Esophagus muscularis mucosa (tissue), 4 donors: ENCODE measurements around the gene AGBL1. TPM values are rescaled to one million over a fixed set of nuclear protein-coding genes. Genes with fewer than 3 reads are reported as not detected.
A peak's percentile ranks its signal among the peaks of the same experiment; 100 is the strongest.

Experiments used
- DNase-seq: peaks from one replicate; pipeline ENCODE4 v3.0.0-alpha.2; 2017; ENCODE audit errors: extremely low spot score
- H3K27ac ChIP-seq, 4 donors: fragments of 200-600 bp; sonication (generic); replicated peaks in 1 of 4; 1 replicate in 3 of 4; 2 replicates in 1 of 4; pipeline ENCODE4 v1.5.1; 2016 to 2019; ENCODE audit warnings: mild to moderate bottlenecking in 1 of 4
- H3K27me3 ChIP-seq, 4 donors: fragments of 200-600 bp; sonication (generic); one replicate each; pipeline versions ENCODE4 v1.5.1 to v1.6.0; 2016 to 2019
- H3K36me3 ChIP-seq, 4 donors: fragments of 200-600 bp; sonication (generic); one replicate each; pipeline ENCODE4 v1.5.1; 2016 to 2019
- H3K4me1 ChIP-seq, 4 donors: fragments of 200-600 bp; sonication (generic); one replicate each; pipeline ENCODE4 v1.5.1; 2016 to 2019
- H3K4me3 ChIP-seq, 4 donors: fragments of 200-600 bp; sonication (generic); 1 replicate in 2 of 4; 2 replicates in 2 of 4; pipeline ENCODE4 v1.5.1; 2016 to 2019; ENCODE audit warnings: mild to moderate bottlenecking in 4 of 4, moderate library complexity in 1 of 4
- H3K9me3 ChIP-seq, 4 donors: fragments of 200-600 bp; sonication (generic); 1 replicate in 3 of 4; 2 replicates in 1 of 4; pipeline ENCODE4 v1.5.1; 2016 to 2019
- CTCF ChIP-seq, 3 experiments: fragments of 200-600 bp in 2 of 3; fragments of 450-650 bp in 1 of 3; sonication (generic) in 2 of 3; IDR thresholded peaks; one replicate each; pipeline ENCODE4 v1.5.1; 2017 to 2019; ENCODE audit warnings: antibody characterized with exemption in 3 of 3, mild to moderate bottlenecking in 2 of 3, moderate library complexity in 1 of 3
- EP300 ChIP-seq: sonication (generic); formaldehyde crosslinking; IDR thresholded peaks from one replicate; pipeline ENCODE4 v1.6.1; 2017; ENCODE audit warnings: antibody characterized with exemption
- POLR2A ChIP-seq: fragments of 450-650 bp; IDR thresholded peaks from one replicate; pipeline ENCODE4 v1.6.1; 2017; ENCODE audit warnings: antibody characterized with exemption, moderate library complexity, mild to moderate bottlenecking, low read depth
- POLR2AphosphoS5 ChIP-seq, 2 donors: sonication (generic); formaldehyde crosslinking; IDR thresholded peaks; one replicate each; pipeline ENCODE4 v1.6.1; 2017; ENCODE audit warnings: antibody characterized with exemption in 2 of 2
- WGBS: methylation state at CpG from one replicate; pipeline ENCODE4 v1.1.5; 2018; 5-methylcytosine and 5-hydroxymethylcytosine counted together
- intact Hi-C: fragments of 100-400 bp; cut with DNase I; formaldehyde crosslinking; loops from one replicate; pipeline ENCODE4 v1.15.1; 2023
- total RNA-seq, 4 donors: library from RNA; depleted of rRNA; stranded (reverse); fragments of >200 nt; gene quantifications; one replicate each; pipeline versions ENCODE4 v1.1.0 to v1.2.1, GENCODE V29; 2016

The AGBL1 gene
- total RNA-seq, 4 donors from 2014 or later: 0.06 TPM; not detected in 3

- Histone ChIP-seq H3K27me3 (no peaks in the 10 kb centered on the region), H3K36me3 (no peaks in the 10 kb centered on the region), H3K27ac (peak overlapping the region in 3 of 4 donors; percentile 1 to 62 (median 24)), H3K4me1 (peaks cover 0 to 23% (median 17%) of the 10 kb centered on the region in 4 donors), H3K4me3 (no peak overlapping the region), H3K9me3 (no peaks in the 10 kb centered on the region)
- no peak for DNase-seq
- TF ChIP-seq CTCF (IDR thresholded peaks at IDR 0.05) (no peak), EP300 (no peak)
- intact Hi-C loops: no loop called here
Observed at GRCh38 chr15:86810329-86810728, 730.7 kb downstream of the AGBL1 start.

- H3K4me1 ChIP-seq: peaks cover 0 to 22% (median 17%) of the 10 kb centered on the region in 4 donors
- H3K4me3 ChIP-seq: no peak overlapping the region
- no peak for DNase-seq
- H3K9me3 ChIP-seq: no peaks in the 10 kb centered on the region
- H3K27ac ChIP-seq: no peak overlapping the region
- 100% methylated on average over 4 of the region's 7 CpGs for WGBS
- H3K27me3 ChIP-seq: no peaks in the 10 kb centered on the region
- intact Hi-C loops: no loop called here
- TF ChIP-seq CTCF (IDR thresholded peaks at IDR 0.05) (no peak), EP300 (no peak), POLR2AphosphoS5 (IDR thresholded peaks at IDR 0.05) (no peak), POLR2A (no peak)
- H3K36me3 ChIP-seq: no peaks in the 10 kb centered on the region
Observed at GRCh38 chr15:86813892-86814291, 734.2 kb downstream of the AGBL1 start.

GRCh38 chr15:86829245-86829644, 749.6 kb downstream of the AGBL1 start:
- Histone ChIP-seq H3K27me3 (no peaks in the 10 kb centered on the region), H3K27ac (no peak overlapping the region), H3K36me3 (no peaks in the 10 kb centered on the region), H3K4me3 (no peak overlapping the region), H3K9me3 (peaks cover 0 to 8% (median 0%) of the 10 kb centered on the region in 4 donors), H3K4me1 (no peaks in the 10 kb centered on the region)
- no CpG with 5 or more reads among the region's 1 CpG for WGBS
- TF ChIP-seq POLR2A: no peak
- DNase-seq: no peak
- intact Hi-C loops: no loop called here

GRCh38 chr15:86830304-86830703, 750.6 kb downstream of the AGBL1 start:
- no peaks in the 10 kb centered on the region for H3K4me1 ChIP-seq
- H3K4me3 ChIP-seq: no peak overlapping the region
- no peak overlapping the region for H3K27ac ChIP-seq
- 88% methylated on average over 1 of the region's 1 CpG for WGBS
- no peak for TF ChIP-seq CTCF (IDR thresholded peaks at IDR 0.05)
- TF ChIP-seq POLR2A: no peak
- no peak for TF ChIP-seq EP300
- no peak for TF ChIP-seq POLR2AphosphoS5 (IDR thresholded peaks at IDR 0.05)
- DNase-seq: no peak
- H3K9me3 ChIP-seq: no peaks in the 10 kb centered on the region
- no peaks in the 10 kb centered on the region for H3K36me3 ChIP-seq
- intact Hi-C loops: no loop called here
- H3K27me3 ChIP-seq: no peaks in the 10 kb centered on the region

GRCh38 chr15:86833595-86833994, 753.9 kb downstream of the AGBL1 start:
- Histone ChIP-seq H3K27ac (no peak overlapping the region), H3K4me3 (no peak overlapping the region), H3K9me3 (no peaks in the 10 kb centered on the region), H3K36me3 (no peaks in the 10 kb centered on the region), H3K4me1 (peaks cover 0 to 23% (median 21%) of the 10 kb centered on the region in 4 donors), H3K27me3 (no peaks in the 10 kb centered on the region)
- no peak for DNase-seq
- intact Hi-C loops: no loop called here
- TF ChIP-seq POLR2A (no peak), CTCF (IDR thresholded peaks at IDR 0.05) (no peak), POLR2AphosphoS5 (IDR thresholded peaks at IDR 0.05) (no peak), EP300 (no peak)
- WGBS: 95% methylated on average over 2 of the region's 2 CpGs
